SK-N-SH (cell line): ENCODE results near the gene COL4A2.

Source experiments
- CHD2 ChIP-seq: fragments of 150-350 bp; IDR thresholded peaks from 2 replicates; pipeline ENCODE4 v1.6.1; 2018; ENCODE audit warnings: low read length; ENCODE audit not compliant: partially characterized antibody
- CTCF ChIP-seq: fragments of 200-600 bp; sonication (generic); IDR thresholded peaks from 2 replicates; pipeline ENCODE4 v1.6.1; 2017; ENCODE audit warnings: antibody characterized with exemption, mild to moderate bottlenecking, moderate library complexity
- MAX ChIP-seq: IDR thresholded peaks from 2 replicates; pipeline ENCODE4 v1.4.0; 2012; ENCODE audit warnings: low read depth
- RAD21 ChIP-seq: IDR thresholded peaks from 2 replicates; pipeline ENCODE4 v1.6.1; 2012; ENCODE audit warnings: mild to moderate bottlenecking, low read length
- REST ChIP-seq: IDR thresholded peaks from 2 replicates; pipeline ENCODE4 v1.6.1; 2012; ENCODE audit warnings: mild to moderate bottlenecking, low read depth, low read length, moderate library complexity
- SMC3 ChIP-seq: IDR thresholded peaks from 2 replicates; pipeline ENCODE4 v1.6.1; 2012; ENCODE audit warnings: low read depth, low read length, improper control_type of control experiment
- TCF12 ChIP-seq: IDR thresholded peaks from 2 replicates; pipeline ENCODE4 v1.4.0; 2012
- USF2 ChIP-seq: fragments of 150-350 bp; IDR thresholded peaks from 2 replicates; pipeline ENCODE4 v1.6.1; 2017; ENCODE audit warnings: antibody characterized with exemption, low read length, low read depth, borderline replicate concordance
- YY1 ChIP-seq: IDR thresholded peaks from 2 replicates; pipeline ENCODE4 v1.4.0; 2012; ENCODE audit warnings: low read depth, mild to moderate bottlenecking

- TF ChIP-seq REST (no peak), CHD2 (no peak), CTCF (no peak), MAX (no peak), SMC3 (no peak), RAD21 (no peak), TCF12 (no peak), USF2 (no peak), YY1 (no peak)
These were observed 70.2 kb downstream of the COL4A2 start for GRCh38 chr13:110377178-110377825.
